SK-N-SH treated with all-trans-retinoic acid at 6 μM for 48 hours (cell line): Measurements from ENCODE around the gene ZNF557.

Experiments
- CREB5 ChIP-seq: fragments of 250-450 bp; sonication (Bioruptor Pico); IDR thresholded peaks from 2 replicates; pipeline ENCODE4 v1.5.1; 2020; ENCODE audit warnings: low read depth, mild to moderate bottlenecking, moderate library complexity
- PPARA ChIP-seq: fragments of 250-450 bp; sonication (Bioruptor Pico); IDR thresholded peaks from 2 replicates; pipeline ENCODE4 v1.5.0; 2020; ENCODE audit warnings: mild to moderate bottlenecking, borderline replicate concordance
- ZFP3 ChIP-seq: fragments of 250-450 bp; sonication (Bioruptor Pico); IDR thresholded peaks from 2 replicates; pipeline ENCODE4 v1.5.0; 2020; ENCODE audit warnings: mild to moderate bottlenecking, moderate library complexity
- ZNF8 ChIP-seq: fragments of 450-650 bp; formaldehyde crosslinking; IDR thresholded peaks from 2 replicates; pipeline ENCODE4 v1.5.0; 2020; ENCODE audit warnings: mild to moderate bottlenecking, moderate library complexity

DNA sequence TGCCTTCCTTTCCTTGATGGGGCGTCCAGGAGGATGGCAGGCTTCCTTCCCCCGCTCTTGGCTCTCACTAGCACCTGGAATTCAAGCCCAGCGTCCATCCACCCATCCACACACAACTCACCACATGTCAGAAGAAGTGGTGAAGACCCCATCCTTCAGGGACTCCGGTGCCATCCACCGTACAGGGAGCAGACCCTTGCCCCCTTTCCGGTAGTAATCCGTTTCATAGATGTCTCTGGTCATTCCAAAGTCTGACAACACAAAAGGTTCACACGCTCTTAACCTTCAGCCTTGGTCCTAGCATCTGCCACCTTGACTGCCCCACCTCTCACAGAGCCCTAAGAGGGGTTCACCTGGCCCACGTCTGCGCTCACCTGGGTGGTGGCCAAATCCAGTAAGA is 51.0 kb downstream of the ZNF557 start:
- TF ChIP-seq ZFP3 (CRISPR knock-in tag) (no peak), PPARA (CRISPR knock-in tag) (no peak), ZNF8 (CRISPR knock-in tag) (no peak), CREB5 (CRISPR knock-in tag) (no peak)
